UCSD-AML1 (cell line): Measurements from ENCODE around the gene CFL2.
"Not testable (repeated sequence)": the region's sequence is repeated elsewhere in the genome, so short reads cannot be mapped to it uniquely, and the experiment has no call there.

Source experiments
- DNase-seq: peaks from one replicate; lab custom pipeline; 2025; ENCODE audit not compliant: unreplicated experiment; lab: John Stamatoyannopoulos, UW

Gene CFL2

GRCh38 chr14:34711796-34712712, 2.3 kb downstream of the CFL2 start:
- no peak for DNase-seq

DNA sequence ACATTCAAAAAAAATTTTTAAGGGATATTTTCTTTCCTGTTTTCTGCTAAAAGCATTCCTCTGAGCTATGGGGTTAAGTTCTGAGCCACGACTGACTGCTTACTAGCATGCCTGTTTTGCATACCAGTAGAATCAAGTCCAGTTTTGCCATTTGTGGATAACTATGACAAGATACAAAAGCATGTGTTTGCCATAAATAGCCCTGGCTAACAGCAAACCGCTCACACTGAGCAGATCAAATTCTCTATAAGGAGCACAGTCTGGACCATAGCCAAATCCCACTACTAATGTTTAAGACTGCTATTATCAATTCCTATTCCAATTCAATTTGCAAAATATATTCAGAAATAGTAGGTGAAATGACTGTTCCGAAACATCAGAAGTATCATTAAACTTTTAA, 3.2 kb downstream of the CFL2 start:
- DNase-seq, result no peak

DNA sequence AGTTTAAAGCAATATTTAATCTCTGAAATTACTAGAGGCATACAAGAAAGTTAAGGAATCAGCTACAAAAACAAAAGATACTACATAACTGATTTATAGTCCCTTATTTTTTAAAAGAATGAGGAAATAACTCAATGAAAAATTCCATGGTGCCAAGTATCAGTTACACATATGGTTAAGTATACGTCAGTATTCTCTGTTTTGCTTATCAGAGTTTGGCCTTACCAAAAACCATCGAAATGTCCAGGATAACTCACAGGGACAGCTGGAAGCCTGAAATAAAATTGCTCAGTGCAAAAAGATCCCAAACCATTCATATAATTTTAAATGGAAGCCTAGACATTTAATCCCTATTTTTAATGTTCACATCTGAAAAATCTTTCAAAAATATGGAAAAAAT, 3.6 kb downstream of the CFL2 start:
- DNase-seq, result no peak

GRCh38 chr14:34710006-34710405, 4.4 kb downstream of the CFL2 start:
- no peak for DNase-seq

DNA sequence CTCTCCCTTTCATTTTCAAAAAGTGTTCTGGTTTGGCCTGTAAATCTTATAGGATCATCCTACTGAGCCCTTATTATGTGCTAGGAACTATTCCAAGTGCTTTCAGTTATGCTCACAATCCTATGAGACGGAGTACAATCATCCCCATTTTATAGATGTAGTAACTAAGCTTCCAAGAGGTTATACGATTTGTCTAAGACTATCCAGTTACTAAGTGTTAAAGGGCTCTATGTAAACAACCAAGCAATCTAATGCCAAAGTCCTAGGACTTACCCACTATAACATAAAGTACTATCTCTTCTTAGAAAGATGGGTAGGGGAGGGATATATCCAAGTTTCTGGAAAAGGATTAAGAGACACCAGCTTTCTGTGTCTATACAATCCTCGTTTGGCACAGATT, 6.7 kb downstream of the CFL2 start:
- DNase-seq, result no peak

DNA sequence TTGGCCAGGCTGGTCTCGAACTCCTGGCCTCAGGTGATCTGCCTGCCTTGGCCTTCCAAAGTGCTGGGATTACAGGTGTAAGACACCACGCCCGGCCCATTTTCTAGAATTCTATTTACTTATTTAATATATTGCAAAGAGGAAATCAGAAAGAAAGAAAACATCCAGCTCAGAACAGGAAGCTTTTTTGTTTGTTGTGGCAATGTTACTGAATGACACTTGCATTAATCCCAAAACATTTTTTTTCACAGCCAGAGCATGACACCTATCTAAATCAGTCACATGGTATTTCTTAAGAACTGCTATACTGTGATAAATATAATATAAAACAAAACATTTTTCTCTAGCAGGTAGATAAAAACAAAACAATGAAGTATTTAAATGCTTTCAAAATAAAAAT, 12.6 kb downstream of the CFL2 start:
- no peak for DNase-seq

DNA sequence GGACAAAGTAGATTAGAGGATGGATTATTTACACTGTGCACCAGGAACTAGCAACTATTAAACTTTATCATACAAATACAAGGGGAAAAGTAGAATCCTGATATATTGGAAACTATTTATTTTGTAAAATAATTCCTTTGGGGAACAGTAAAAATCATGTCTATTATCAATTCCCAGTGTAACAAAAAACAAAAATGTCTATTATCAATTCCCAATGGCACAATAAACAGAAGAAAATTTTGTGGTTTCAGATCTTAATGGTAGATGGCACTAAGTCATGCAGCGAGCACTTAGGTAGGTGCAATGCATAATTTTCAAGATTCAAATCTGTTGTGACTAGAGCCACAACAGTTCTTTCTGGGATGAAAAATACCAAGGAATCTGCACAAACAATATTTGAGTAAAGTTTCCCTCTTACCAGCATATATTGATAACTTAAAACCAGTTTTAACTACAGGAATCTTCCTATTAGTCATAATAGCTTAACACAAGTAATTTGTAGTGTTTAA, 13.7 kb downstream of the CFL2 start:
- DNase-seq, result no peak

DNA sequence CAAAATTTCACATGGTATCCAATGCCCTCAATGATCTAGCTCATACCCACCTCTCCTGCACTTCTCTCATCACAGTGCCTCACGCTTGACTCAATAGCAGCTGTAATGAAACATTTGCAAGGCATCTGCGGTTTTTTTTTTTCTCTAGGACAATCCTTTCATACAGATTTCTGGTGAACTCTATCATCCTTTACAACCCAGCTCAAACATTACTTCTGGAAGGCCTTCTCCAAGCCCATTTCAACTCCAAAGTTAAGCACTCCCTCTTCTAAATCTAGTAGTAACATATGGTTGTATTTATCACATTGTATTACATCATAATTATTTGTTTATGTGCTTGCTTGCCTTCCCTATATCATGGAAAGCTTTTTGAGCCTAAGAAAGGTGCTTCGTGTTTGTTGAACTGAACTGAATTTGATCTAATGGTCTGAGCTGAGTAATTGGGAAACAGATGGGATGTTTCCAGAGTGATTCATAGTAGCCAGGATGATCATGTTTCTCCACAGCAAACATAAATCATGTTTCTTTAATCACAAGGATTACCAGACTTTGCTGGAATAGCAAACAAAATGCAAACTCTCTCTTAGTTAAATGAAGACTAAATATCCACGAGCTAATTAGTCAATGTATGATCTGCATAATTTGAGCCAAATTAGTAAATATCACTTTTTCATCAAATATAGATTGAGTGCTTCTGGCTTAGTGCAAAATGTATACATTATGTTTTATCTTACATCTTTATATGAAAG, 14.3 kb downstream of the CFL2 start:
- DNase-seq, result no peak

DNA sequence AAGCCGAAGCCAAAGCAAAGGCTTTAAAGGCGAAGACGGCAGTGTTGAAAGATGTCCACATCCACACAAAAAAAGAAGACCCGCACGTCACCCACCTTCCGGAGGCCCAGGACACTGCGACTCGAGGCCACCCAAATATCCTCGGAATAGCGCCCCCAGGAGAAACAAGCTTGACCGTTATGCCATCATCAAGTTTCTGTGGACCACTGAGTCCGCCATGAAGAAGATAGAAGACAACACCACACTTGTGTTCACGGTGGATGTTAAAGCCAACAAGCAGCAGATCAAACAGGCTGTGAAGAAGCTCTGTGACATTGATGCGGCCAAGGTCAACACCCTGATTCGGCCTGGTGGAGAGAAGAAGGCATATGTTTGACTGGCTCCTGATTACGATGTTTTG, 20.2 kb downstream of the CFL2 start:
- not testable (repeated sequence) for DNase-seq

DNA sequence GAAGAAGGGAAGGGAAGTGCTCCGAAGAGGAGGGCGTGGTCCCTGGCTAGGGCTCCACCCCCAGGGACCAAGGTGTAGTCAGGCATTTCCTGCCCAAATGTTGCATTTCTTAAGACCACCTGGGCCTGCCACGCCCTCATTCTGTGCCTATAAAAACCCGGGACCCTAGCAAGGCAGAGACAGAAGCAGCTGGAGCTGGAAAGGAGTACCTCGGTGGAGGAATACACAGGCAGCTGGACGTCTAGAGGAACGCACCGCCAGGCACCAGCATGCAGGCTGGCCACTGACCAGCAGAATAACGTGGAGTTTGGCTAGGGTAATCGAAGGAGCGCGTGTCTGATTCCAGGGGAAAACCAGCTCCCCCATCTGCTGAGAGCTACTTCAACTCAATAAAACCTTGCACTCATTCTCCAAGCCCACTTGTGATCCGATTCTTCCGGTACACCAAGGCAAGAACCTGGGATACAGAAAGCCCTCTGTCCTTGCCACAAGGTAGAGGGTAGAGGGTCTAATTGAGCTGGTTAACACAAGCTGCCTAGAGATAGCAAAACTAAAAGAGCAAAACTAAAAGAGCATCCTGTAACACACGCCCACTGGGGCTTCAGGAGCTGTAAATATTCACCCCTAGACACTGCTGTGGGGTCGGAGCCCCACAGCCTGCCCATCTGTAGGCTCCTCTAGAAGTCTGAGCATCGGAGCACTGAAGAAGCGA, 21.0 kb downstream of the CFL2 start:
- peak; percentile 11 for DNase-seq

DNA sequence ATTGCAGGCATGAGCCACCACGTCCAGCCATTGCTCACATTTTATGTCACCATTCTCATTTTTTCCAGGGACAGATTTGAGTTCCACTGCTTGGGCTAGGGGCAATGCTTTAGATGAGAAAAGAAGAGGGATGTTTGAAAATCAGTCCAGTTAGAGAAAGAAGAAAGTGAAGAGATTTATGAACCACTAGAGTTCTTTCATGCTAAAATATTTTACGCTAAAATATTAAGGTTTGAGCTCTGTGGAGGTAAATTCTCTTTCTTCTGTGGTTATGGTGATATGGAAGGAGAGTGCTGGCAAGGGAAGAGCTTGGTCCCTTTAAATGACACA, 21.5 kb downstream of the CFL2 start:
- DNase-seq, result no peak

GRCh38 chr14:34692348-34692747, 22.0 kb downstream of the CFL2 start:
- no peak for DNase-seq

- no peak for DNase-seq
Measured at GRCh38 chr14:34691206-34691605, 23.2 kb downstream of the CFL2 start.

DNA sequence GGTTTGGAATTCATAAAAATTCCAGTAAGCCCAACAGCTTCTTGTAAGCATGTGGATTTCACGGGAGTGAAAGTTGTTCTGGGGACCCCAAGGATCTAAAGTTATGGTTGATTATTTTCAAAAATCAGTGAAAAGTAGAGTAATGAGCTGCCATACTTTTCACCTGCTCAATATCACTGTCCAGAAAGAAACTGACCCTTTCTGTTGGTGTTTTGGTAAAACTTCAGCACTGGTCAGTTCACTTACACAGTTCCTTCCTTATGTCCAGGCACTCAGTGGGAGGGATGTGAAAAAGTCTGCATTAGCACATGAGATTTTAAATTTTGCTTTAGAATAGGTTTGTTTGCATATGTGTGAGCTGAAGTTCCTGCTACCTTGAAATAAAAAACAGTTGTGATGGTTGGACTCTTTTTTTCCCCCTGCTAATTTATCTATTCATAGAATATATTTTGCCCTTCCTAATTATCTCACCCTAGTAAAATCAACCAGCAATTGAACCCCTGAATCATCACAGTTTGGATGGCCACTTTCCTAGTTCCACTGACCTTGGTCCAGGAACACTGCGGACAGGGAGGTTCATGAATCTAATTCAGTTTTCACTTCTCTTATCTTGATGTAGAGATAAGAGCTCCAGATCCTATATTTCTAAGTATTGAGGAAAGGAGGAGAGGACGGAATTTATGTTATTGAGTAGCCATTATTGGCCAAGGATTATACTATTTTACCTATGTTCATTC, 25.8 kb downstream of the CFL2 start:
- no peak for DNase-seq

DNA sequence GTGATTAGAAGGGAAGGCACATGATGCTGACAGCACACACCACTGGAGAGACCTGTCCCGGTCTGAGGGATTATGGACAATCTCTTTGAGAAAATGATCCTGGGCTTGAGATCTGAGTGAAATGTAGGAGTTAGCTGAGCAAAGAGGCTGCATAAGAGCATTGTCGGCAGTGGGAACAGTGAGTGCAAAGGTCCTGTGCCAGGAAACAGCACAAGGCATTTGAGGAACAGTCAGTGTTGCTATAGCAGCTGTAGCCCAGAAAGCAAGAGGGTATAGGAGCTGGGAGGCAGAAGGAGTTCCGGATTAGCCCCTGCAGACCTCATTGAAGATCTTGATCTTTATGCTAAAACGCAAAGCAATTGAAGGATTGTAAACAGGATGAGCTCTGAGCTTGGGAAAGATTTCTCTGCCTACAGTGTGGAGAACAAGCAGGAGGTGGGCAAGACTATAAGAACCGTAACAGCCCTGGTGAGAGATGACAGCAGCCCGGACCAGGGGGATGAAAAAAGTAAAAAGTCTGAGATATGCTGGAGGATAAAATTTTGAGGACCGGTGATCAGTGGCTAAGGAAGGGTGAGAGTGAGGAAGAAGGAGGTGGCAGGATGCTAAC, 28.5 kb downstream of the CFL2 start:
- no peak for DNase-seq

DNA sequence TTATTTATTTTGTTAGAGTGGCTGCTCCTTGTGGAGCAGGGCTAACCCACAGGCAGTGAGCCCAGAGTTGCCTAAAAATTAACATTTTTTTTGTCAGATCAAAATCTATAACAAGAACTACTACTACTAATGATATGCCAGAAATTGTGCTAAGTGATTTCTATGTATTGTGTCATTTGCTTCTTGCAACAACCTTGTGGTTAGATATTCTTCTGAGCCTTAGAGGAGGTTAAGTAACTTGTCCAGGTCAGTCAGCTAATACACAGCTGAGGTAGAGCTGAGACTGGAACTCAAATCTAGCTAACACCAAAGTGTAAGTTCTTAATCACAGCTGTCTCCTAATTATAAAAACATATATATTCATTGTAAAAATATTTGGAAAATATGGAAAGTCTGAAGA, 29.8 kb downstream of the CFL2 start:
- DNase-seq, result no peak

GRCh38 chr14:34682787-34683321, 31.5 kb downstream of the CFL2 start:
- DNase-seq, result peak; percentile 9

DNA sequence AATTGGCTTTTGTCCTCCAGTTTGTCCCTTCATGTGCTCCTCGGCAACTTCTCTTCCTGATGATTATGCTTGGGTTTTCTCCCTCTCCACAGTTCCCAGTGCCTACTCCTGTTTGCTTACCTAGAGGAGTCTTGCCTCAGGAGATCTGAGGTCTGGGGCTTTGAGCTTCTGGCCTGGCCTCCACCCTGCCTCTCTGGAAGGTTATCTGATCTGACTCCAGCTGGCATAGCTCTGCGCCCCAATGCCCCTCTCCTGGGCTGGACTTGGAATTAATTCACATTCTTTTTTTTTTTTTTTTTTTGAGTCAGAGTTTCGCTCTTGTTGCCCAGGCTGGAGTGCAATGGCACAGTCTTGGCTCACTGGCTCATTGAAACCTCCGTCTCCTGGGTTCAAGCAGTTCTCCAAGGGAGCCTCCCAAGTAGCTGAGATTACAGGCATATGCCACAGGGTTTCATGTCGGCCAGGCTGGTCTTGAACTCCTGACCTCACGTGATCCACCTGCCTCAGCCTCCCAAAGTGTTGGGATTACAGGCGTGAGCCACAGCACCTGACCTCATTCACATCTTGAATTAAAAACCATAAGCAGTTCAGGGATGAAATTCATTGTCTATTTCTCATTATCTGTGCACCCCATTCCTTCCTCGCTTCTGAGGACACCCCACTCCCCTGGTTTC, 33.5 kb downstream of the CFL2 start:
- DNase-seq, result no peak

GRCh38 chr14:34678735-34679134, 35.7 kb downstream of the CFL2 start:
- no peak for DNase-seq

GRCh38 chr14:34678306-34678705, 36.1 kb downstream of the CFL2 start:
- DNase-seq, result no peak
